Right lobe of liver (tissue), 4 donors: ENCODE results near the gene ATIC.

Experiments used
- CTCF ChIP-seq, 4 donors: fragments of 200-600 bp in 3 of 4; fragments of 450-650 bp in 1 of 4; IDR thresholded peaks; one replicate each; pipeline versions ENCODE4 v1.5.1 to v1.8.0; 2016 to 2022; ENCODE audit warnings: antibody characterized with exemption in 4 of 4, mild to moderate bottlenecking in 2 of 4
- POLR2A ChIP-seq: fragments of 450-650 bp; IDR thresholded peaks from one replicate; pipeline ENCODE4 v1.6.1; 2017; ENCODE audit warnings: antibody characterized with exemption, mild to moderate bottlenecking
- donor health status: DM: no; HTN: no; CAD: no.
- donor health status: DM: no; HTN: no; CAD: no.
- donor health status: DM: no; HTN: yes; CAD: no.

GRCh38 chr2:215366440-215367032 is 54.7 kb downstream of the ATIC start:
- TF ChIP-seq CTCF (IDR thresholded peaks at IDR 0.05) (no peak), POLR2A (no peak)
